Right lung (tissue), 5 donors: ENCODE results near the gene APOM. TPM values are rescaled to one million over a fixed set of nuclear protein-coding genes. Genes with fewer than 3 reads are reported as not detected.

Experiments
- DNase-seq, 2 donors: peaks; one replicate each; pipeline ENCODE4 v3.0.0-alpha.2; 2013
- polyA plus RNA-seq, 5 donors: library from polyadenylated mRNA; unstranded; fragments of 120-200 nt; gene quantifications; one replicate each; pipeline versions ENCODE4 v1.2.1 to v1.2.3, GENCODE V29; 2013; ENCODE audit warnings: inconsistent platforms in 1 of 5, low replicate concordance in 1 of 5; ENCODE audit not compliant: insufficient read length in 5 of 5, insufficient read depth in 1 of 5

APOM gene
- polyA plus RNA-seq, 5 donors = 4.5 to 12.0 (median 6.3) TPM

GRCh38 chr6:31677955-31678354 is 22.3 kb downstream of the APOM start:
- DNase-seq = no peak

GRCh38 chr6:31680226-31681134 is 24.8 kb downstream of the APOM start, which contains the start of gene LY6G5C:
Gene LY6G5C (minus strand): TSS chr6:31681067. CDS start chr6:31680373, 694 bp downstream.
- peak; percentile 88 to 91 for DNase-seq

- DNase-seq = peak in 1 of 2 donors; percentile 52
Observed at GRCh38 chr6:31681135-31681671, 25.5 kb downstream of the APOM start.

- no peak for DNase-seq
Observed at GRCh38 chr6:31683591-31683990, 27.9 kb downstream of the APOM start.

- DNase-seq = no peak
Observed at GRCh38 chr6:31686483-31686882, 30.8 kb downstream of the APOM start.

GRCh38 chr6:31687321-31687720 is 31.6 kb downstream of the APOM start:
- no peak for DNase-seq

GRCh38 chr6:31687860-31688693 is 32.4 kb downstream of the APOM start:
- DNase-seq = no peak

- DNase-seq = no peak
Observed at GRCh38 chr6:31689249-31690110, 33.8 kb downstream of the APOM start.

- DNase-seq = no peak
Observed at GRCh38 chr6:31690231-31691077, 34.8 kb downstream of the APOM start.

GRCh38 chr6:31691078-31691463 is 35.4 kb downstream of the APOM start:
- DNase-seq = no peak

GRCh38 chr6:31691564-31692108 is 35.9 kb downstream of the APOM start:
- no peak for DNase-seq

- no peak for DNase-seq
Observed at GRCh38 chr6:31692353-31692752, 36.7 kb downstream of the APOM start.

- no peak for DNase-seq
Observed at GRCh38 chr6:31692886-31693285, 37.2 kb downstream of the APOM start.

- DNase-seq = no peak
Observed at GRCh38 chr6:31693535-31693934, 37.8 kb downstream of the APOM start.

- no peak for DNase-seq
Observed at GRCh38 chr6:31697555-31697954, 41.9 kb downstream of the APOM start.

GRCh38 chr6:31700740-31701401 is 45.2 kb downstream of the APOM start:
- DNase-seq = no peak

GRCh38 chr6:31701666-31702404 is 46.1 kb downstream of the APOM start:
- no peak for DNase-seq

- DNase-seq = peak in 1 of 2 donors; percentile 23
Observed at GRCh38 chr6:31702405-31702818, 46.7 kb downstream of the APOM start.
